Measurements from ENCODE around the gene GRIK4.

DNA sequence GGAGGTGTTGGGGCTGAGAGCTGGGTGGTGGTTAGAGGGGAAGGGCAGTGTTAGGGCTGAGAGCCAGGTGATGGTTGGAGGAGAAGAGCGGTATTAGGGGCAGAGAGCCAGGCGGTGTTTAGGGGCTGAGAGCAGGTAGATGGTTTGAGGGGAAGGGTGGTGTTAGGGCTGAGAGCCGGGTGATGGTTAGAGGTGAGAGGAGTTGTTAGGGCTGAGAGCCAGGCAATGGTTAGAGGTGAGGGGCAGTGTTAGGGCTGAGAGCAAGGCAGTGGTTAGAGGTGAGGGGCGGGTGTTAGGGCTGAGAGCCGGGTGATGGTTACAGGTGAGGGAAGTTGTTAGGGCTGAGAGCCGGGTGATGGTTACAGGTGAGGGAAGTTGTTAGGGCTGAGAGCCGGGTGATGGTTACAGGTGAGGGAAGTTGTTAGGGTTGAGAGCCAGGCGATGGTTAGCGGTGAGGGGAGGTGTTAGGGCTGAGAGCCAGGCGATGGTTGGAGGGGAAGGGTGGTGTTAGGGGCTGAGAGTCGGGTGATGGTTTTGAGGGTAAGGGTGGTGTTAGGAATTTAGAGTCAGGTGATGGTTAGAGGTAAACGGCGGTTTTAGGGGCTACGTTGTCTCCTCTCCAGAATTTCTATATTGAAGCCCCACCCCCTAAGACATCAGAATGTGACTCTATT, 282.4 kb downstream of the GRIK4 start:
- TF ChIP-seq POLR2A (IDR thresholded peaks at IDR 0.05), result no peak
- TF ChIP-seq CTCF (IDR thresholded peaks at IDR 0.05), result no peak
- TF ChIP-seq EP300 (IDR thresholded peaks at IDR 0.05), result no peak
- no peak for TF ChIP-seq POLR2AphosphoS5 (IDR thresholded peaks at IDR 0.05)
